HepG2 (cell line): ENCODE measurements around the gene ZFP90. TPM values are rescaled to one million over a fixed set of nuclear protein-coding genes. Genes with fewer than 3 reads are reported as not detected.
A peak's percentile ranks its signal among the peaks of the same experiment; 100 is the strongest.

ENCODE experiments used
- ATAC-seq: fragments of 200-7000 bp; cut with Tn5 transposase; 3 replicates; pipeline ENCODE4 v1.9.1; 2020; ENCODE audit warnings: mild to moderate bottlenecking, moderate library complexity
- BruUV-seq: library from RNA; stranded (reverse); fragments of 400-500 nt; replicated peaks from 2 replicates; lab custom pipeline; 2021; lab: Mats Ljungman, UMichigan
- CTCF ChIA-PET: fragments of 300-600 bp; formaldehyde crosslinking; extraction: SDS; loops from one replicate; lab custom pipeline; 2021; ENCODE audit warnings: low total read pairs, inconsistent platforms, low intra/inter-chr PET ratio; lab: Yijun Ruan, JAX
- POLR2A ChIA-PET: fragments of 350-600 bp; sonication (Branson Sonifier 250); formaldehyde crosslinking; loops from one replicate; lab custom pipeline; 2020; ENCODE audit warnings: antibody characterized with exemption, inconsistent platforms; lab: Yijun Ruan, JAX
- DNase-seq: peaks from one replicate; pipeline ENCODE4 v3.0.0-alpha.2; 2015; ENCODE audit warnings: low spot score
- FAIRE-seq: peaks from 3 replicates; lab custom pipeline; 2011; peaks lifted over from hg19 to GRCh38; lab: Jason Lieb, UNC
- H2AFZ ChIP-seq: one replicate; pipeline ENCODE4 v1.6.1; 2011; ENCODE audit warnings: low read length, inconsistent platforms
- H3K27ac ChIP-seq: fragments of 300-600 bp; 3 replicates; pipeline ENCODE4 v1.8.0; 2011; ENCODE audit warnings: mixed run types, mild to moderate bottlenecking, mixed read lengths, low read length, inconsistent platforms; ENCODE audit not compliant: insufficient read depth; ENCODE audit errors: extremely low read length
- H3K27me3 ChIP-seq, 2 experiments: fragments of 200-600 bp in 1 of 2; 2 replicates in 1 of 2; 3 replicates in 1 of 2; pipeline versions ENCODE4 v1.6.0 to v1.8.0; 2011; ENCODE audit warnings: low read length in 2 of 2, mild to moderate bottlenecking in 2 of 2, moderate library complexity in 2 of 2, inconsistent platforms in 1 of 2; ENCODE audit not compliant: insufficient read depth in 2 of 2, control insufficient read depth in 1 of 2
- H3K36me3 ChIP-seq, 2 experiments: fragments of 200-600 bp in 1 of 2; replicated peaks in 1 of 2; 2 replicates in 1 of 2; 3 replicates in 1 of 2; pipeline versions ENCODE4 v1.5.1 to v1.8.0; 2011; ENCODE audit warnings: low read length in 2 of 2, inconsistent platforms in 1 of 2; ENCODE audit not compliant: insufficient read depth in 2 of 2, control insufficient read depth in 1 of 2
- H3K4me1 ChIP-seq: 2 replicates; pipeline ENCODE4 v1.5.1; 2012; ENCODE audit warnings: low read length, inconsistent platforms; ENCODE audit not compliant: insufficient read depth
- H3K4me2 ChIP-seq: 2 replicates; pipeline ENCODE4 v1.6.0; 2011; ENCODE audit warnings: low read depth, low read length, inconsistent platforms
- H3K4me3 ChIP-seq, 3 experiments: fragments of 200-600 bp in 1 of 3; sonication (generic), shearing (Covaris generic) in 1 of 3; replicated peaks in 1 of 3; 2 replicates each; pipeline ENCODE4 v1.5.1; 2011 to 2016; ENCODE audit warnings: low read length in 3 of 3, inconsistent platforms in 2 of 3, low read depth in 2 of 3, mild to moderate bottlenecking in 2 of 3, control low read depth in 1 of 3, mixed read lengths in 1 of 3; ENCODE audit not compliant: insufficient read depth in 1 of 3
- H3K79me2 ChIP-seq: one replicate; pipeline ENCODE4 v1.6.1; 2011; ENCODE audit warnings: low read length, inconsistent platforms; ENCODE audit not compliant: insufficient read depth
- H3K9ac ChIP-seq: 2 replicates; pipeline ENCODE4 v1.6.0; 2011; ENCODE audit warnings: mild to moderate bottlenecking, low read depth, low read length, inconsistent platforms; ENCODE audit not compliant: insufficient read depth
- H3K9me3 ChIP-seq: 2 replicates; pipeline ENCODE4 v1.5.1; 2012; ENCODE audit warnings: mild to moderate bottlenecking, low read length
- H4K20me1 ChIP-seq: 2 replicates; pipeline ENCODE4 v1.6.0; 2011; ENCODE audit warnings: inconsistent platforms, mild to moderate bottlenecking, low read length, moderate library complexity; ENCODE audit not compliant: insufficient read depth
- CAMTA2 ChIP-seq: sonication (generic); formaldehyde crosslinking; IDR thresholded peaks from 2 replicates; pipeline ENCODE4 v1.4.0; 2020; ENCODE audit warnings: mild to moderate bottlenecking, missing genetic modification reagents, borderline replicate concordance
- ELF4 ChIP-seq: sonication (generic); formaldehyde crosslinking; IDR thresholded peaks from 2 replicates; pipeline ENCODE4 v1.5.0; 2020; ENCODE audit warnings: missing genetic modification reagents, mild to moderate bottlenecking, moderate library complexity, borderline replicate concordance
- EZH2 ChIP-seq: conservative IDR thresholded peaks from 2 replicates; pipeline ENCODE4 v1.6.1; 2012; ENCODE audit warnings: mild to moderate bottlenecking, low read depth, low read length, moderate library complexity
- FIP1L1 ChIP-seq: fragments of 200-400 bp; formaldehyde crosslinking; IDR thresholded peaks from 2 replicates; pipeline ENCODE4 v1.6.1; 2018; ENCODE audit warnings: low read depth, mild to moderate bottlenecking, low read length, moderate library complexity, borderline replicate concordance; ENCODE audit not compliant: insufficient read depth
- FOXA1 ChIP-seq, 2 experiments: fragments of 450-650 bp in 1 of 2; sonication (generic) in 1 of 2; formaldehyde crosslinking in 1 of 2; IDR thresholded peaks; 2 replicates each; pipeline versions ENCODE4 v1.4.0 to v1.6.1; 2016 to 2020; ENCODE audit warnings: missing genetic modification reagents in 1 of 2
- NFYB ChIP-seq: sonication (generic); formaldehyde crosslinking; IDR thresholded peaks from 2 replicates; pipeline ENCODE4 v1.4.0; 2020; ENCODE audit warnings: missing genetic modification reagents
- NPAS2 ChIP-seq: sonication (generic); formaldehyde crosslinking; IDR thresholded peaks from 2 replicates; pipeline ENCODE4 v1.8.0; 2022; ENCODE audit warnings: mild to moderate bottlenecking, missing genetic modification reagents, borderline replicate concordance
- REPIN1 ChIP-seq: sonication (generic); formaldehyde crosslinking; IDR thresholded peaks from 2 replicates; pipeline ENCODE4 v1.8.0; 2022; ENCODE audit warnings: missing genetic modification reagents, low read depth, mild to moderate bottlenecking, borderline replicate concordance
- TBL1XR1 ChIP-seq: fragments of 150-350 bp; IDR thresholded peaks from 2 replicates; pipeline ENCODE4 v1.6.1; 2014; ENCODE audit warnings: borderline replicate concordance, low read length; ENCODE audit not compliant: partially characterized antibody
- U2AF2 ChIP-seq: fragments of 200-400 bp; formaldehyde crosslinking; IDR thresholded peaks from 2 replicates; pipeline ENCODE4 v1.6.1; 2017; ENCODE audit warnings: low read depth, mild to moderate bottlenecking, low read length
- ZBTB14 ChIP-seq: sonication (generic); formaldehyde crosslinking; IDR thresholded peaks from 2 replicates; pipeline ENCODE4 v1.4.0; 2020; ENCODE audit warnings: missing genetic modification reagents
- ZFP36L2 ChIP-seq: sonication (generic); formaldehyde crosslinking; IDR thresholded peaks from 2 replicates; pipeline ENCODE4 v1.4.0; 2020; ENCODE audit warnings: missing genetic modification reagents
- ZFP90 ChIP-seq: sonication (generic); formaldehyde crosslinking; IDR thresholded peaks from 2 replicates; pipeline ENCODE4 v1.8.0; 2022; ENCODE audit warnings: missing genetic modification reagents, mild to moderate bottlenecking, inconsistent platforms, borderline replicate concordance
- ZNF256 ChIP-seq: sonication (generic); formaldehyde crosslinking; conservative IDR thresholded peaks from 2 replicates; pipeline ENCODE4 v1.4.0; 2020; ENCODE audit warnings: missing genetic modification reagents
- ZNF274 ChIP-seq: sonication (generic); formaldehyde crosslinking; IDR thresholded peaks from 2 replicates; pipeline ENCODE4 v1.5.1; 2020; ENCODE audit warnings: mild to moderate bottlenecking, missing genetic modification reagents
- ZNF563 ChIP-seq: sonication (generic); formaldehyde crosslinking; IDR thresholded peaks from 2 replicates; pipeline ENCODE4 v1.8.0; 2022; ENCODE audit warnings: mild to moderate bottlenecking, moderate library complexity, missing genetic modification reagents
- WGBS: methylation state at CpG from one replicate; pipeline ENCODE4 v1.1.6; 2017; ENCODE audit warnings: low lambda C conversion rate; 5-methylcytosine and 5-hydroxymethylcytosine counted together
- in situ Hi-C: cut with HindIII; loops from 2 replicates; pipeline ENCODE4 v1.10.0; 2017; ENCODE audit warnings: low pct_unique_long_range_greater_than_20kb; ENCODE audit not compliant: extremely low pct_ligation_motif_present
- intact Hi-C: fragments of 100-400 bp; cut with micrococcal nuclease; formaldehyde crosslinking; loops from one replicate; pipeline ENCODE4 v1.10.0; 2022; ENCODE audit not compliant: unreplicated experiment
- polyA plus RNA-seq, 8 experiments: library from polyadenylated mRNA; depleted of rRNA in 3 of 8; stranded (reverse) in 7 of 8; unstranded in 1 of 8; fragments of >200 nt; fragmentation: Illumina TruSeq in 4 of 8; extraction: Trizol in 4 of 8; gene quantifications; 2 replicates each; pipeline versions ENCODE4 v1.2.1 to v1.2.3, GENCODE V29; 2011 to 2016; ENCODE audit warnings: low read depth in 4 of 8, missing spikeins in 1 of 8, mixed read lengths in 1 of 8; ENCODE audit not compliant: insufficient read depth in 1 of 8
- total RNA-seq, 5 experiments: library from RNA; depleted of rRNA; stranded (reverse); fragments of >200 nt; fragmentation: Illumina TruSeq; extraction: Trizol; gene quantifications; 2 replicates each; pipeline ENCODE4 v1.2.3, GENCODE V29; 2016; ENCODE audit warnings: low read depth in 1 of 5
- TF ChIP-seq, protein P1 (sequence below): sonication (generic); formaldehyde crosslinking; IDR thresholded peaks from 2 replicates; pipeline ENCODE4 v1.4.0; 2020; ENCODE audit warnings: missing genetic modification reagents, borderline replicate concordance
- TF ChIP-seq, protein P2 (sequence below): sonication (generic); formaldehyde crosslinking; IDR thresholded peaks from 2 replicates; pipeline ENCODE4 v1.4.0; 2020; ENCODE audit warnings: mild to moderate bottlenecking, missing genetic modification reagents
- TF ChIP-seq, protein P3 (sequence below): sonication (generic); formaldehyde crosslinking; IDR thresholded peaks from 2 replicates; pipeline ENCODE4 v1.4.0; 2020; ENCODE audit warnings: mild to moderate bottlenecking, missing genetic modification reagents

The ZFP90 gene
- total and polyA plus RNA-seq, 2 of the 13 experiments (the other 11 are each of a cell fraction or from before 2014, with no cell fraction given) = 17.6 to 18.9 TPM

GRCh38 chr16:68508641-68509240 is 30.4 kb upstream of the ZFP90 start (continued):
- TF ChIP-seq TBL1XR1 = no peak
- TF ChIP-seq U2AF2 = no peak
- no peak for TF ChIP-seq ZBTB14
- TF ChIP-seq, protein P1, sequence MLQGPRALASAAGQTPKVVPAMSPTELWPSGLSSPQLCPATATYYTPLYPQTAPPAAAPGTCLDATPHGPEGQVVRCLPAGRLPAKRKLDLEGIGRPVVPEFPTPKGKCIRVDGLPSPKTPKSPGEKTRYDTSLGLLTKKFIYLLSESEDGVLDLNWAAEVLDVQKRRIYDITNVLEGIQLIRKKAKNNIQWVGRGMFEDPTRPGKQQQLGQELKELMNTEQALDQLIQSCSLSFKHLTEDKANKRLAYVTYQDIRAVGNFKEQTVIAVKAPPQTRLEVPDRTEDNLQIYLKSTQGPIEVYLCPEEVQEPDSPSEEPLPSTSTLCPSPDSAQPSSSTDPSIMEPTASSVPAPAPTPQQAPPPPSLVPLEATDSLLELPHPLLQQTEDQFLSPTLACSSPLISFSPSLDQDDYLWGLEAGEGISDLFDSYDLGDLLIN = no peak
- TF ChIP-seq, protein P2, sequence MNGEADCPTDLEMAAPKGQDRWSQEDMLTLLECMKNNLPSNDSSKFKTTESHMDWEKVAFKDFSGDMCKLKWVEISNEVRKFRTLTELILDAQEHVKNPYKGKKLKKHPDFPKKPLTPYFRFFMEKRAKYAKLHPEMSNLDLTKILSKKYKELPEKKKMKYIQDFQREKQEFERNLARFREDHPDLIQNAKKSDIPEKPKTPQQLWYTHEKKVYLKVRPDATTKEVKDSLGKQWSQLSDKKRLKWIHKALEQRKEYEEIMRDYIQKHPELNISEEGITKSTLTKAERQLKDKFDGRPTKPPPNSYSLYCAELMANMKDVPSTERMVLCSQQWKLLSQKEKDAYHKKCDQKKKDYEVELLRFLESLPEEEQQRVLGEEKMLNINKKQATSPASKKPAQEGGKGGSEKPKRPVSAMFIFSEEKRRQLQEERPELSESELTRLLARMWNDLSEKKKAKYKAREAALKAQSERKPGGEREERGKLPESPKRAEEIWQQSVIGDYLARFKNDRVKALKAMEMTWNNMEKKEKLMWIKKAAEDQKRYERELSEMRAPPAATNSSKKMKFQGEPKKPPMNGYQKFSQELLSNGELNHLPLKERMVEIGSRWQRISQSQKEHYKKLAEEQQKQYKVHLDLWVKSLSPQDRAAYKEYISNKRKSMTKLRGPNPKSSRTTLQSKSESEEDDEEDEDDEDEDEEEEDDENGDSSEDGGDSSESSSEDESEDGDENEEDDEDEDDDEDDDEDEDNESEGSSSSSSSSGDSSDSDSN (CRISPR knock-in tag) = no peak
- no peak for TF ChIP-seq FIP1L1

- Histone ChIP-seq H2AFZ (no peak overlapping the region), H3K27me3 (peaks cover 0 to 39% of the 10 kb centered on the region in 2 experiments; a peak in 3 of 5 replicates), H3K9me3 (no peaks in the 10 kb centered on the region), H3K36me3 (no peaks in the 10 kb centered on the region), H3K4me1 (peaks cover 19% of the 10 kb centered on the region), H4K20me1 (no peaks in the 10 kb centered on the region), H3K4me3 (no peak overlapping the region), H3K9ac (no peak overlapping the region), H3K4me2 (no peak overlapping the region), H3K79me2 (no peaks in the 10 kb centered on the region), H3K27ac (no peak overlapping the region)
- DNase-seq (no peak), ATAC-seq (peak; percentile 11; the same call in 2 of the 3 replicates), FAIRE-seq (no peak)
- CTCF ChIA-PET = interaction anchor here (1.3 to 3.5 kb wide), 4 partner anchors 11 to 113 kb away, joined by 3 to 34 read pairs (median 9); no protein-coding TSS in a partner anchor
- 44% methylated on average over 6 of the region's 6 CpGs for WGBS
- intact Hi-C loops = no loop called here
- no TSS peak for BruUV-seq
- POLR2A ChIA-PET = interaction anchor here (1.1 kb wide), 1 partner anchor 21 kb away, joined by 3 read pairs; no protein-coding TSS in a partner anchor
- in situ Hi-C loops = no loop called here
- TF ChIP-seq REPIN1 (no peak), ZNF256 (CRISPR knock-in tag) (no peak), ZNF563 (no peak), ELF4 (CRISPR knock-in tag) (no peak), CAMTA2 (CRISPR knock-in tag) (no peak), ZNF274 (no peak), ZFP90 (no peak), FOXA1 (IDR thresholded peaks at IDR 0.05) (no peak), FOXA1 (CRISPR knock-in tag; IDR thresholded peaks at IDR 0.05) (no peak), NPAS2 (no peak), ZFP36L2 (CRISPR knock-in tag) (no peak), NFYB (no peak), EZH2 (no peak)
- TF ChIP-seq, protein P3, sequence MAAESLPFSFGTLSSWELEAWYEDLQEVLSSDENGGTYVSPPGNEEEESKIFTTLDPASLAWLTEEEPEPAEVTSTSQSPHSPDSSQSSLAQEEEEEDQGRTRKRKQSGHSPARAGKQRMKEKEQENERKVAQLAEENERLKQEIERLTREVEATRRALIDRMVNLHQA (CRISPR knock-in tag) = no peak
These were observed 29.7 kb upstream of the ZFP90 start for GRCh38 chr16:68509381-68509780.
